Nephron progenitor cell (in vitro differentiated cells): ENCODE data around the gene FBRSL1.
A peak's percentile ranks its signal among the peaks of the same experiment; 100 is the strongest.

Source experiments
- DNase-seq: peaks from one replicate; pipeline ENCODE4 v3.0.0; 2021
- H3K27ac Mint-ChIP-seq: 2 replicates; pipeline ENCODE4 v1.8.0; 2021; ENCODE audit warnings: mild to moderate bottlenecking, moderate library complexity, mixed read lengths
- H3K27me3 Mint-ChIP-seq: 2 replicates; pipeline ENCODE4 v1.8.0; 2021; ENCODE audit warnings: mild to moderate bottlenecking, low read depth, mixed read lengths; ENCODE audit not compliant: poor library complexity
- H3K36me3 Mint-ChIP-seq: 2 replicates; pipeline ENCODE4 v1.8.0; 2021; ENCODE audit warnings: low read depth, mixed read lengths
- H3K4me1 Mint-ChIP-seq: 2 replicates; pipeline ENCODE4 v1.8.0; 2021; ENCODE audit warnings: mixed read lengths
- H3K4me3 Mint-ChIP-seq: 2 replicates; pipeline ENCODE4 v1.8.0; 2021; ENCODE audit warnings: mild to moderate bottlenecking, moderate library complexity, mixed read lengths
- H3K9me3 Mint-ChIP-seq: 2 replicates; pipeline ENCODE4 v1.8.0; 2021; ENCODE audit warnings: mild to moderate bottlenecking, moderate library complexity, mixed read lengths
- CTCF ChIP-seq: fragments of 200-600 bp; sonication (generic); IDR thresholded peaks from 2 replicates; pipeline ENCODE4 v1.5.0; 2021; ENCODE audit warnings: antibody characterized with exemption

The FBRSL1 gene

GRCh38 chr12:132513070-132513398 lies 23.1 kb downstream of the FBRSL1 start:
- no peak for TF ChIP-seq CTCF
- Mint-ChIP-seq H3K4me1 (peaks cover 21% of the 10 kb centered on the region), H3K27me3 (peaks cover under 1% of the 10 kb centered on the region), H3K27ac (peak overlapping the region; percentile 10), H3K9me3 (peaks cover 2% of the 10 kb centered on the region), H3K36me3 (peaks cover 22% of the 10 kb centered on the region), H3K4me3 (no peak overlapping the region)
- DNase-seq: no peak

- Mint-ChIP-seq H3K4me1 (peaks cover 26% of the 10 kb centered on the region), H3K36me3 (peaks cover 27% of the 10 kb centered on the region), H3K27me3 (peaks cover 2% of the 10 kb centered on the region), H3K4me3 (no peak overlapping the region), H3K9me3 (peaks cover 7% of the 10 kb centered on the region), H3K27ac (no peak overlapping the region)
- no peak for DNase-seq
- no peak for TF ChIP-seq CTCF
Observed at GRCh38 chr12:132513458-132514135, 23.6 kb downstream of the FBRSL1 start.

- no peak for TF ChIP-seq CTCF
- DNase-seq: no peak
- H3K36me3 Mint-ChIP-seq: peaks cover 35% of the 10 kb centered on the region
- H3K9me3 Mint-ChIP-seq: peaks cover 14% of the 10 kb centered on the region
- H3K4me1 Mint-ChIP-seq: peaks cover 31% of the 10 kb centered on the region
- no peak overlapping the region for H3K27ac Mint-ChIP-seq
- H3K27me3 Mint-ChIP-seq: peaks cover 2% of the 10 kb centered on the region
- H3K4me3 Mint-ChIP-seq: no peak overlapping the region
Observed at GRCh38 chr12:132514216-132514820, 24.4 kb downstream of the FBRSL1 start.

- peaks cover 37% of the 10 kb centered on the region for H3K36me3 Mint-ChIP-seq
- no peak for DNase-seq
Observed at GRCh38 chr12:132514838-132515237, 24.9 kb downstream of the FBRSL1 start.

GRCh38 chr12:132516095-132517012 lies 26.4 kb downstream of the FBRSL1 start:
- no peak for TF ChIP-seq CTCF
- H3K27ac Mint-ChIP-seq: no peak overlapping the region
- peaks cover 31% of the 10 kb centered on the region for H3K4me1 Mint-ChIP-seq
- H3K4me3 Mint-ChIP-seq: no peak overlapping the region
- peaks cover 2% of the 10 kb centered on the region for H3K27me3 Mint-ChIP-seq
- H3K9me3 Mint-ChIP-seq: peaks cover 16% of the 10 kb centered on the region
- DNase-seq: no peak
- H3K36me3 Mint-ChIP-seq: peaks cover 37% of the 10 kb centered on the region

More at GRCh38 chr12:132514838-132515237, 24.9 kb downstream of the FBRSL1 start:
- TF ChIP-seq CTCF: no peak
- Mint-ChIP-seq H3K4me1 (peaks cover 31% of the 10 kb centered on the region), H3K27ac (peak overlapping the region; percentile 32), H3K4me3 (no peak overlapping the region), H3K27me3 (peaks cover 2% of the 10 kb centered on the region), H3K9me3 (peaks cover 16% of the 10 kb centered on the region)
